HG02763 (cell line): ENCODE results near the gene MTURN.
"Not testable (repeated sequence)": the region's sequence is repeated elsewhere in the genome, so short reads cannot be mapped to it uniquely, and the experiment has no call there.

Source experiments
- ATAC-seq: cut with Tn5 transposase; IDR thresholded peaks from one replicate; pipeline ENCODE4 v1.9.1; 2021; ENCODE audit warnings: mild to moderate bottlenecking, moderate library complexity; ENCODE audit not compliant: unreplicated experiment

MTURN gene

DNA sequence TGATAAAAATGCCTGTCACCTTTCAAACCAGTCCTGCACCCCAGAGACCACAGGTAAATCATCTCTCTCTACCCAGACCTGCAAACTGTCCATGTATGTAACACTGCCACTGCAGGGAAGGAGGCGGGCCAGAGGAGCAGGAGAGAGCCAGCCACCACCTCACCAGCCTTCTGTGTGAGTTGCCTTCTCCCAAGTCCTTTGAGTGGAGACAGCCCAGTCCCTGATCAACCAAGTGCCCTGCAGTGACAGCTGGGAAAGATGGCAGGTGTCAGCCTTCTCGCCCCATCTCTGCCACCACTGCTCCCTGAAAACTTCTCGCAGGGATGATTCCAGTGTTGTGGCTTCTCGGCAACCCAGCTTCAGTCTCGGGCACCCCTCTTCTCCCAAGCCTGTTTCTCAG is 42.4 kb downstream of the MTURN start:
- ATAC-seq, result no peak

DNA sequence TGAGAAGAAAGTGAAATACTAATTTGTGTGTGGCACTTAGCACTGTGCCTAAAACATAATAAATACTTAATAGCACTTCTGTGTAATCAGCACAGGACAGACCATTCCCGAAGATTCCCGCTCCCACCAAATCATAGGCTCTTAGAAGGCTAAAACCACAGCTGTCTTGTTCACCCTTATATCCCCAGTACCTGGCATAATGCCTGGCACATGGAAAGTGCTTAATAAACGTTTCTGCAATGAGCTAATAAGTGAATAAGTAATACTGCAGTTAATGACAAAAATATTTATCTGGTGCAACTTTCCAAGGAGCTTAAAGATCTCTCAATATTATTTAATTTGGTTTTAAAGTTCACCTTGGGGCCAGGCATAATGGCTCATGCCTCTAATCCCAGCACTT is 43.2 kb downstream of the MTURN start:
- ATAC-seq, result no peak

DNA sequence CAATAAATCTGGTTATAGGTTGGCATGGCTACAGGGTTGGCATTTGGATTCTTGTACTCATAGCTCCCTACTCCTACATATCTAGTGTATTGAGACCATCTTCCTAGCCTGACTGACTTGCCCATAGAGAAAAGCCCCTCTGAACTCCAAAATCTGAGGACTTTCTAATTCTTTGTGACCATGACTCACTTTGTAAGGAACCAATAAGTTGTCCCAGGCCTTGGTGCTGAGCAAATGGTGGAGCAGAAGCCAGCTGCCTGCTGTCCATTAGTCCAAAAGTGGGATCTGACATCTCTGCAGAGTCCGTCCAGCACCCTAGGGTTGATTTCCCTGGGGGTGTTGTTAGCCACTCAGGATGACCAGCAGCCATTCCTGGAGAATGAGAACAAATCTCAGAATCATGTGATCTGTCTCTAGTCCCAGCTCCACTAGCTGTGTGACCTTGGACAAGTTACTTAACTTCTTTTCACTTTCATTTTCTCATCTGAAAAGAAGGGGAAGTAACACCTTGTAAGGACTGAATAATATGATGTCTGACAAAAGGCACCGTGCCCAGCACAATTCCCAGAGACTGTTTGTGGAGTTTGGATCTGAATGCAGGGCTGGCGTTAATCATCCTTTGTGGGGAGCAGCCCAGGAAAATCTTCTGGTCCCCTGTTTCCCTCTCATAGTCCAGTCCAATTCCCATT is 44.1 kb downstream of the MTURN start:
- peak; percentile 77 for ATAC-seq

DNA sequence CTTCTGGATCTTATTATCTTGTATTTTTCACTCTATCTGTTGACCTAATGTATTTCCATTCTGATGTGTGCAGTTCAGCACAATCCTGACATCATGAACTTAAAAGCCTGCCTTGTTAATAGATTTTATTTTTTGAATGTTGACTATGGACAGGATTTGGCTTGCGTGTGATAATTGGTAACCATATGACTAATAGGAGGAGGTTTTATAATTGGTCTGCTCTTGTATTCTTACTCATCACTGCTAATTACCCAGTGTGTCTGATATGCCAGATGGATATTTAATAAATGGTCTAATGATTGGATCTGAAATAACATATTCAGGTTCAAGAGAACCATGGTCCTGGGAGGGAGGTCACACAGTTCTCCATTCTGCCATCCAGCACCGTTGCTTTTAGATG is 45.9 kb downstream of the MTURN start:
- no peak for ATAC-seq

DNA sequence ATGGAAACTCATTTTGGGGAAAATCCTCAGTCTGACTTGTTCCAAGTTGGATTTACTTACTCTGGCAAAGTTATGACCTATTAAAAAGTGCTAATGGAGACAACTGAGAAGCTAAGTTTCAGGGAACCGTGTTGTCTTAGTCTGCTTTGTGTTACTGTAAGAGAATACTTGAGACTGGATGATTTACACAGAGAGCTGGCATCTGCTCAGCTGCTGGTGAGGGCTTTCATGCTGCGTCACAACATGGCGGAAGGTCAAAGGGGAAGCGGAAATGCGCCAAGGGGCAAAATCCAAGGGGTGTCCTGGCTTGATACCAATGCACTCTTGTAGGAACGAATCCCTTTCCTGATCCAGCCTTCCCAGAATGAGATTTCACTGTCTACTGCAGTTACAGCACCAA is 46.4 kb downstream of the MTURN start:
- ATAC-seq, result no peak

DNA sequence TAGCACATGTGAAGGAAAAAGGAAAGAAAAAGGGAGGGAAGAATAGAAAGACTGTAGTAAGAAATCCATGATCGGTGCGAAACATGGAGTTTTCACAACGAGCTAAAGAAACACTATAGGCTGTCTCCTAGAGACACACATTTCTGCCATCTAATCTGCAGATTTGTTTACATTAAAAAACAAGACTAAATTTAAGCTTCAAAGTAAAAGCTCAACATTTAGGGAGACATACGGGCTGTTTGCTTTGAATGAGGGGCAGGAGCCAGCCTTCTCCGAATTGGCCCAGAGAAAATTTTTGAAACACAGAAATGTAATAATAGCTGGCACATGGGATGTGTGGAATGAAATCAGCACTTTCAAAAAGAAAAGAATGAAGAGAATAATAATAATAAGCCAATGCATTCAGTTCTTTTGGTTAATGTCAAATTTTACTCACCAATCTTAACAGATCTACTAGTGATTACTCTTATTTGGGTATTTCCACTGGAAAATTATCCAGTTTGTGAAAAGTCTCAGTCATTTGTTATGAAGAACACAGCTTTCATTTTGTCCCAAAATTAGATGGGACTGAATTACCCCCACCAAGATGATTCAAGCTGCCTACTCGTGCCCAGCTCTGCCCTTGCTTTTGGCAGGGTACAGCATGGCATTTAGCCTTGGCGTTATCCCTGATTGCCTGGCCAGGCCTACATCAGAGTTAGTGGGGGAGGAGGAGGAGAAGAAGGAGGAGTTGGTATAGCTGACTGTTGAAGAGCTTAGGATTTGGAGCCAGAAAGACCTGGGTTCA is 47.1 kb downstream of the MTURN start:
- no peak for ATAC-seq

DNA sequence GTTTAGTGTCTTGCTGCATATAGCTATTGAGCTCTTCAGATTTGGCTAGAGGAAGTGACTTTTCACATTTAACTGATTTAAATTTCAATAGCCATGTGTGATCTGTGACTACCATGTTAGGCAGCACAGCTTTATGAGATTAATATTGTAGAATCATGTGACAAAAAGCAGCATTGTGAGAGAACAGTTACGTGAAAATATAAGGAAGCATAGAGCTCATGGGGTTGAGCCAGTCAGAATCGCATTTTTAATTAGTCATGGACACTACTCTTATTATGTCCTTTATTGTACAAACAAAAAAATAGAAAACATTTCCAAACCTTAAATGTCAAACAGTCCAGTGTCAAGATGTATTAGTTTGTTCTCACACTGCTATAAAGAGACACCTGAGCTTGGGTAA is 48.0 kb downstream of the MTURN start:
- no peak for ATAC-seq

DNA sequence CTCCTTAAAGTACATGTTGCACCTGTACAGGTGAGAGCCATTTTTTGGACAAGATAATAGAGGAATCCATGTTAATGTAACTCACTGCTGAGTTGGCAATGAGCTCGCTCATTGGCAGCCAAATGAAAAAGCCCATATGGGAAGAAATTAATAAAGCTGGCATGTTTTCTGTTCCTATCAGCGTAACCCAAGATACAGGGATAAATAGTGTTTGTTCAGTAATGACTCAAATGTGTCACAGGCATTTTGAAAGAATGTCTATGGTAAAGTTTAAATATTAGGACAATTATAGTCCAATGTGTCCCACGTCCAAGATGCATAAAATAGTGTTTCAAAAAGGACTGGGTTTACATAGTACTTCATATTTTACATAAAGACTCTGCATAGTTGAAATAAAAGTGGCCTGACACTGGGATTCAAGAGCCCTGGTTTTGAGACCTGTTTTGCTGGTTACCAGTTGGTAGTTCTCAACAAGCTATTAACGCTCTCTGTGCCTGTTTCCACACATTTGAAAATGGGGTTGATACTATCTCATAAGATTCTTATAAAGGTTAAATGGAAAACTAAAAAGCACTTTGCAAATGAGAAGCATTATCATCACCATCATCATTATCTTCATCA is 49.1 kb downstream of the MTURN start:
- no peak for ATAC-seq

DNA sequence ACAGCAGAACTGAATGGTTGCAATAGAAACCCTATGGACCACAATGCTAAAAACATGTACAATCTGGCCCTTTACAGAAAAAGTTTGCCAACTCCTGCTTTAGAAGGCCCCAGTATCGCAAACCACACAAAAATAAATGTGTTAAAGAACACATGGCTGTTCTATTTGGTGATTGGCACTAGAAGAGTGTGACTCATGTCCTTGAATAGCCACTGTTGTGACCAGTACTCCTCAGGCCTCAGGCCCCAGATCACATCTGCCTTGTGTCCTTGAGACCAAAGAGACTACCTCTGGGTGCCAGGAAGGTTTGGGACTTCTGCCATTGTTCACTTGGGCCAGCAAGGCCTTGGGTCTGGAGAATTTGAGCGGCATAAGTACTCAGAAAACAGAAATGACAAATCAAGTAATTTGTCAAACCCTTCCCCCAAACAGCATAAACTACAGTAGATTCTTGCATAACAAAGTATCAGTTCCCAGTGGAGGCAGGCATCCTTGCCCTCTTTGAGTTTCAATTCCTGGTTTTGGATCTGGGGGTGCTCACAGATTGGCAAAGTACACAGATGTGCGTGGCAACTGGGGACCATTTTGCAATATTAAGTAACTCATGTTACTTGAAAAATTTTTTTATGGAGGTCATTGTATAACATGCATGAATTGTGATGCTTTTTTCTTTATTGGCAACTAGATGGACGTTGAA is 50.2 kb downstream of the MTURN start:
- no peak for ATAC-seq

DNA sequence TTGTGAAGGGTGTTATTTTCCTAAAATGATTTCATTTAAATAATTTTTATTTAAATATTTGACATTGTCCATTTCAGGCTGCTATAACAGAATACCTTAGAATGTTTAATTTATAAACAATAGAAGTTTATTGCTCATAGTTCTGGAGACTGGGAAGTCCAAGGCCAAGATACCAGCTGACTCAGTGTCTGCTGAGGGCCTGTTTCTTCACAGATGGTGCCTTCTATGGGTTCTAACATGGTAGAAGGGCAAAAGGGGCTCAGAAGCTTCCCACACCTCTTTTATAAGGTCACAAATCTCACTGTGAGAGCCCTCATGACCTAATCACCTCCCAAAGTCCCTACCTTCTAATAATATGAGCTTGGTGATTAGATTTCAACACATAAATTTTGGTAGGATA is 50.7 kb downstream of the MTURN start:
- no peak for ATAC-seq

DNA sequence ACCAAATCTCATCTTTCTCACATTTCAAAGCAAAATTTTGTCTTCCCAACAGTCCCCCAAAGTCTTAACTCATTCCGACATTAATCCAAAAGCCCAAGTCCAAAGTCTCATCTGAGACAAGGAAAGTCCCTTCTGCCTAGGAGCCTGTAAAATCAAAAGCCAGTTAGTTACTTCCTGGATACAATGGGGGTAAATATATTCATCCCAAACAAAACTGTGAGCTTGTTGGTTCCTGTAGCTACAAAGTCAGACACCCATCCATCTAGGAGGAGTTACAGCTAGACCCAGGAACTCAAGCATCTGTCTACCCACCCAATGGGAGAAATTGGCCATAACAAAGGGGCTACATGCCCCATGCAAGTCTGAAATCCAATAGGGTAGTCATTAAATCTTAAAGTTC is 51.9 kb downstream of the MTURN start:
- no peak for ATAC-seq

DNA sequence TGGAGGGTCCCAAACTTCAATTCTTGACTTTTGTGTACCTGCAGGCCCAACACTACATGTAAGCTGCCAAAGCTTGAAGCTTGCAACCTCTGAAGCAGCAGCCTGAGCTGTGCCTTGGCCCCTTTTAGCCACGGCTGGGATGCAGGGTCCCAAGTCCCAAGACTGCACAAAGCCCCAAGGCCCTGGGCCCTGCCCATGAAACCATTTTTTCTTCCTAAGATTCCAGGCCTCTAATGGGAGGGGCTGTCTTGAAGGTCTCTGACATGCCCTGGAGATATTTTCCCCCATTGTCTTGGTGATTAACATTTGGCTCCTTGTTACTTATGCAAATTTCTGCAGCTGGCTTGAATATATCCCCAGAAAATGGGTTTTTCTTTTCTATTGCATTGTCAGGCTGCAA is 52.7 kb downstream of the MTURN start:
- ATAC-seq, result no peak

DNA sequence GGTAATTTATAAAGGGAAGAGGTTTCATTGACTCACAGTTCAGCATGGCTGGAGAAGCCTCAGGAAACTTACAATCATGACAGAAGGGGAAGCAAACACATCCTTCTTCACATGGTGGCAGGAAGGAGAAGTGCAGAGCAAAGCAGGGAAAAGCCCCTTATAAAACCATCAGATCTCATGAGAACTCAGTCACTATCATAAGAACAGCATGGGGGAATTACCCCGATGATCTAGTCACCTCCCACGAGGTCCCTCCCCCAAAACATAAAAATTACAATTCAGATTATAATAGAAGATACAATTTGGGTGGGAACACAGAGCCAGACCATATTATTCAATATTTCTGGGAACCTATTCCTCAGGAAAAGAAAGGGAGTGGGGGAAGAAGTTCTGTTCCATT is 53.6 kb downstream of the MTURN start:
- not testable (repeated sequence) for ATAC-seq

DNA sequence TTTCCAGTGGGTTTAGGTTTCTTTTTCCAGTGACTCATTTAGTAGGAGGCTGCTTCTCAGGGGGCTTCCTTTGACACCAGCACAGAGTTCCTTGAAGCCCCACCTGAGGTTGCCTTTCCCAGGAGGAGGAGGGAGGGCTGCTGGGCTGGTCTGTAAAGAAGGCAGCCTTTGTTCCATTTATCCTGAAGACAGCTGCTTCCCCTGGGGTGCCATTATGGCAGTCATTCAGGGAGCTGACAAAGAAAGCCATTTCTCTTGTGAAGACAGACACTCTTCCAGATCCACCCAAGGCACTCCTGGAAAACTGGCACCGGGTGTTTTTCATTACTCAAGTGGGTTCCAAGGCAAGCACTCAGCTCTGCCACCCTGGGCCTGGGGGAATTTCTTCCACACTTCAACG is 54.0 kb downstream of the MTURN start:
- ATAC-seq, result no peak

DNA sequence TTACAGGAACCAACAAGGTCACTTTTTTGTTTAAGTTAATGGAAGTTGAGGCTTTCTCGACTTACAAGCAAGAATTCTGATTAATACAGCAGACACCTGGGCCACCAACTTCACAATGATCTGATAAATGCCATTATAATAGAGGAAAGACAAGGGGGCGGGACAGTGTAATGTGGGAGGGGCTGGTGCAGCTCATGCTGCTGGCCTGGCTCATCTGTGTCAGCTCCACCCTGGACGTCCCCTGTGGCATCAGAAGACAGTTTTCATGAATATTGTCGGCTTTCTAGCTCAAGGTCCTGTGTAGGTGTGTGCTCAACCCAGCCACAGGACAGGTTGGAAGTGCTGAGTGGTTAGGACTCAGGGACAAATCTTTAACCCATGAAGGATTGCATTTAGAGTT is 57.0 kb downstream of the MTURN start:
- ATAC-seq, result no peak

DNA sequence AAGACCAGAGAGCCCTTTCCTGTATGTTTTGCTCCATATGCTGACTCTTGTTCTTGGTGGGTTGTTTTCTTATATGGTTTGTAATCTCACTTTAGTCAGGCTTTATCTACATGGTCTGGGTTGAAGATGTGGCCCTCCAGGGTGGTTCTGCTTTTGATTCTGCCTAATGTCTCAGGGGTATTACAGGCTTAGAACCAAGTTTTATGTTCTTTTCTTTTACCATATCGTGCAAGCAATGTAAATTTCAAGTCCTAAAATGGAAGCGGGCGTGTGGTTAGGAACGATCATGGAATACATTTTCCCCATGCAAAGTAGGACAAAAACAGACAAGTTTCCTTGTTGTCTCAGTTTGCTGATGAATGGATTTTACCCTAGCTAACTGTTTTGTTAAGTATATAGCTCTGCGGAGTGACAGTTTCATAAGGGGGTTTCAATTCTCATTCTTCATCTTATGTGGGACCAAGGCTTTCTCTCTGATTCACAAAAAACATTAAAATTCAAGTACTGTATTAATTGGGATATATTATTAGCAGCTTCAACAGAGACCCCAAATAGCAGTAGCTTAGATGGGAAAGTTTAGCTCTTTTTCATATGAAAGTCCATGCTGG is 58.7 kb downstream of the MTURN start:
- ATAC-seq, result no peak

DNA sequence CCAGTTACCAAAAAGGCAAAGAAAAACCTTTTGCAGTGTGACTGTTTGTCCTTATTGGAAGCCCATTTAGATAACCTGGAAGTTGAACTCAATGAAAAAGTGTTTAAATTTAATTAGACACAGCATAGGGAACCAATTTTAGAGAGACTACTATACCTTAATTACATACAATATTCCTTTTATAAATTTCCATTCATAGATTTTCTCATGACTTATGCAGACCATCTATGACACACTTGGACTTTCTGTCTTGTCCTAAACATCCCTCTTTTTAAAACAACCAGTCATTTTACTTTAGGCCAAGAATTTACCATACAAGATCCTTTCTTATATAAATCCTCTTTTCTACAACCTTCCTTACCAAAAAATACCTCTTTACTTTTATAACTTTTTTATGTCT is 61.6 kb downstream of the MTURN start:
- no peak for ATAC-seq

DNA sequence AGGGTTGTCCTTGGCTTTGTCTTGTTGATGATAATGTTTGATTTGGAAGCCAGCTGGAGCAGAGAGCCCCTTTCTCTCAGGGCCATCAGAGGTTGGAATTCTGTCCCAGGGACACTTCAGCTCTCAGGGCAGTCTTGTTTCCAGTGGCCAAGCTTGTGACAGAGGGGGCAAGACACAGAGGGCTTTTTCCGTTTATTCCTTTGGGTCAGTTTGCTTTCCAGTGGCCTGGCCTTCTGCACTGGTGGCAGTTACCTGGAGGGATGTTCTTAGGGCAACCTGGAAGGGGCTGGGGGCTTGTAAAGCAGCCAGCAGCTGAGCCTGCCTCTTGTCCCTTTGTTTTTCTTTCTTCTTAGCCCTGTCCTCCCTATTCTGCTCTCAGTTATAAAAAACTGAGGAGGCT is 62.7 kb downstream of the MTURN start:
- ATAC-seq, result no peak

DNA sequence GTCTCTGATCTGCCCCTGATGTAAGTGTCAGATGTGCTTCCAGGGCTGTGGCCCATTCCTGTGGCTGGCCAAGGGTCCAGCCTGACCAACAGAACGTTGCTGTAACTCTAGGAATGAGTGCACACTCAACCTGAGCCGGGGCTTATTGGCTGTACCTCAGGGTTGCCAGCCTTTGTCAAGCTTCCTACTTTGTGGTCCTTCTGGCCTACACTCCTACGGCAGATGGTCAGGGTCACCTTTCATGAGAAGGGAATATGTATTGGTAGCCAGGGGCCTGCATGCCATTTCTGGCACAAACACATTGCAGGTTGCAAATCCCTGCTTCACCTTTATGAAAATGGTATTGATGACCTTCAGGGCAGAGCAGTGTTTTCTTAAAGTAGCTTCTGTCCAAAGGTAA is 64.5 kb downstream of the MTURN start:
- ATAC-seq, result no peak

DNA sequence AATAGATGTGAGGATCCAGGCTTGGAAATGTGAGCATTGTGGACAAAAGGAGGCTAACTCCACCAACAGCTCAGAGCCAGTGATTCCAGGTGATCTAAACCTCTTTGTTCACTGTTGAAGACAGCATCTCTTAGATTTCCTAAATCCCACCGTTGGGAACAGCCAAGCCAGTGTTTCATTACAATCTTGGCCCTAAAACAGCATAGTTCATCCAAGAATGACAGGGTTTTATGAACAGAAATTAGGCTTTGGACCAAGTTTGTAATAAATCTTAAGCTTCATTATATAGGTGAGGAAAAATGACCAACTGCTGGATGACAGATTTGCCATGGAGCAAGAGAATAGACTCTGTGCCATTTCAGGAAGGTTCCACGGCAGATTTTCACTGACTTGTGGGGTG is 65.8 kb downstream of the MTURN start:
- ATAC-seq, result no peak

DNA sequence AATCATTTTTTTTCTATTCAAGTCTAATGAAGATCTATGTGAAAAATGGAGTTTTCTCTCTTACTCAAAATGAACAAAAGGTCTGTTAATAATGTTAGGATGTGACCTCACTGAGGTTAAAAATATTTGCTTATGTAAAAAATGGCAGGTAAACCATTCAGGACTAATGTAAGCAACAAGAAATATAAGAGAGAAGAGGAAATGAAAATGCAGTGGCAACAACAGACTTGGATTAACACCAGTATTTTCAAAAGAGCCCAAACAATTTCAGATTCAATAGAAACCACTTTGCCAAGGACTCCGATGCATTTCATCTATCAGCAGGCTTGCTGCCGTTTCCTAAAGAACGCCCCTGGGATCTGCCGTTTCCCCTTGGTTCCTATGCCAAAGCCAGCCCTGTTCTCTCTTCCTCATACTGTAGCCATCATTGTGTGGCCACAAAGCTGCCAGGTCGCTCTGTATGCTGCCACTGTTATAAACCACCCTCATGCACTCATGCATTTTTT is 66.4 kb downstream of the MTURN start:
- ATAC-seq, result peak; percentile 75
